Naive thymus-derived CD8-positive, alpha-beta T cell (primary cell): ENCODE data around the gene RNF213. TPM values are rescaled to one million over a fixed set of nuclear protein-coding genes. Genes with fewer than 3 reads are reported as not detected.
A peak's percentile ranks its signal among the peaks of the same experiment; 100 is the strongest.

Experiments used
- ATAC-seq, 2 donors: fragments of 150-1000 bp; cut with Tn5 transposase in 1 of 2; sonication (Bioruptor Pico), chemical (Tn5 transposase) in 1 of 2; 1 replicate in 1 of 2; 2 replicates in 1 of 2; pipeline ENCODE4 v1.10.0; 2021; ENCODE audit warnings: mild to moderate bottlenecking in 2 of 2, moderate library complexity in 2 of 2
- POLR2A ChIA-PET: fragments of 350-600 bp; sonication (Branson Sonifier 250); formaldehyde crosslinking; loops from one replicate; lab custom pipeline; 2021; ENCODE audit warnings: antibody characterized with exemption; lab: Charles Lee
- DNase-seq, 10 donors: peaks; one replicate each; pipeline versions ENCODE4 v3.0.0 to v3.0.0-alpha.2; 2020 to 2022
- H3K27ac Mint-ChIP-seq, 10 donors: one replicate each; pipeline ENCODE4 v1.8.0; 2020 to 2022; ENCODE audit warnings: mild to moderate bottlenecking in 10 of 10, mixed read lengths in 10 of 10, moderate library complexity in 4 of 10, inconsistent platforms in 1 of 10
- H3K27me3 Mint-ChIP-seq, 5 donors: one replicate each; pipeline ENCODE4 v1.8.0; 2021 to 2022; ENCODE audit warnings: mixed read lengths in 5 of 5
- H3K36me3 Mint-ChIP-seq, 3 donors: one replicate each; pipeline ENCODE4 v1.8.0; 2020 to 2022; ENCODE audit warnings: mixed read lengths in 3 of 3, mild to moderate bottlenecking in 2 of 3, inconsistent platforms in 1 of 3
- H3K4me1 Mint-ChIP-seq, 4 donors: one replicate each; pipeline ENCODE4 v1.8.0; 2021 to 2022; ENCODE audit warnings: mixed read lengths in 4 of 4
- H3K4me3 Mint-ChIP-seq, 10 donors: one replicate each; pipeline ENCODE4 v1.8.0; 2020 to 2022; ENCODE audit warnings: mild to moderate bottlenecking in 10 of 10, mixed read lengths in 10 of 10, moderate library complexity in 6 of 10, inconsistent platforms in 1 of 10
- H3K9me3 Mint-ChIP-seq, 9 donors: one replicate each; pipeline ENCODE4 v1.8.0; 2020 to 2022; ENCODE audit warnings: mixed read lengths in 9 of 9, mild to moderate bottlenecking in 3 of 9, inconsistent platforms in 1 of 9, moderate library complexity in 1 of 9
- polyA plus RNA-seq, 3 donors: library from polyadenylated mRNA; unstranded; fragments of 300-500 nt; fragmentation: Illumina TruSeq; gene quantifications; one replicate each; pipeline ENCODE4 v1.2.3, GENCODE V29; 2021
- total RNA-seq, 8 experiments: library from RNA in 2 of 8; stranded (reverse) in 2 of 8; gene quantifications; one replicate each; pipeline ENCODE4 v1.2.3 and lab custom pipeline; 2021 to 2026

The RNF213 gene
- total and polyA plus RNA-seq, 5 experiments from 2014 or later, result 27.1 to 328 (median 52.2) TPM

DNA sequence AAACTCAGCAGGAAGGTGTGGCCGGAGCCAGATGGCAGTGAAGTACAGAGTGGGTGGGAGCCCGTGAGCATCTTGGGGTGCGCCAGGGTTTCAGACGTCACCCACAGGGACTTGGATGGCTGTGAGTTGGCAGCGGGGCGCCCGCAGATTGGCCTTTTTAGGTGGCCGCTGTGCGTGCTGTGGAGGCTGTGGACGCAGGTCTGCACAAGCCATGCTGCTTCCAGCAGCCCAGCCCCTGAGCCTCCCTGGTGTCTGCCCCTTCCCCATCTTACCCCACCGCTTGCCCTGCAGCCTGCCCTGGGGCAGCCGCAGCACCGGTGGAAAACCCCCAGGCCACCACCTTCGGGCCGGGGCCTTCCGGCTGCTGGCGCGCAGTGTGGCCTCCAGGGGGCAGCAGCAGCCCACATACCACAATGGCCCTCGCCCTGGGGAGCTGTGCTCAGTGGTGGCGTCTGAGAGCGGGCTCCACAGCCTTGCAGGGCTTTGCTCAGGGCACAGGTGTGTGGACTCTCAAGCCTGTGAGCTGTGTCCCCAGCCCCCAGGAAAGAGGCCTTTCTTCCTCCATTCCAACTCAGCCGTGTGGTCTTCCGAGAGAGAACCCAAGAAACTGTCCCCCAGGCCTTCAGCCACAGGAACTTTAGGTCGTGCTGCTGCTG is 166.1 kb downstream of the RNF213 start:
- H3K9me3 Mint-ChIP-seq, result no peaks in the 10 kb centered on the region
- no peaks in the 10 kb centered on the region for H3K27me3 Mint-ChIP-seq
- no peaks in the 10 kb centered on the region for H3K36me3 Mint-ChIP-seq
- peak; percentile 98 to 99 for ATAC-seq
- H3K27ac Mint-ChIP-seq, result peak overlapping the region in 5 of 10 donors; percentile 25 to 66 (median 49)
- peaks cover 5 to 26% (median 11%) of the 10 kb centered on the region in 4 donors for H3K4me1 Mint-ChIP-seq
- peak; percentile 78 to 90 (median 86) for DNase-seq
- POLR2A ChIA-PET, result interaction anchor here (0.9 to 1.8 kb wide), 5 partner anchors 12 to 556 kb away, joined by 3 to 5 read pairs (median 4); partner anchors contain the start of gene ENDOV
- H3K4me3 Mint-ChIP-seq, result peak overlapping the region in 1 of 10 donors; percentile 45

GRCh38 chr17:80427366-80428282 is 167.0 kb downstream of the RNF213 start:
- POLR2A ChIA-PET, result interaction anchor here (1.0 to 1.8 kb wide), 5 partner anchors 13 to 555 kb away, joined by 3 to 5 read pairs (median 3); partner anchors contain the start of gene ENDOV
- H3K27ac Mint-ChIP-seq, result peak overlapping the region in 2 of 10 donors; percentile 60 to 66
- no peaks in the 10 kb centered on the region for H3K9me3 Mint-ChIP-seq
- no peak for DNase-seq
- no peaks in the 10 kb centered on the region for H3K27me3 Mint-ChIP-seq
- H3K4me3 Mint-ChIP-seq, result no peak overlapping the region
- H3K36me3 Mint-ChIP-seq, result no peaks in the 10 kb centered on the region
- ATAC-seq, result no peak
- peaks cover 5 to 26% (median 11%) of the 10 kb centered on the region in 4 donors for H3K4me1 Mint-ChIP-seq

DNA sequence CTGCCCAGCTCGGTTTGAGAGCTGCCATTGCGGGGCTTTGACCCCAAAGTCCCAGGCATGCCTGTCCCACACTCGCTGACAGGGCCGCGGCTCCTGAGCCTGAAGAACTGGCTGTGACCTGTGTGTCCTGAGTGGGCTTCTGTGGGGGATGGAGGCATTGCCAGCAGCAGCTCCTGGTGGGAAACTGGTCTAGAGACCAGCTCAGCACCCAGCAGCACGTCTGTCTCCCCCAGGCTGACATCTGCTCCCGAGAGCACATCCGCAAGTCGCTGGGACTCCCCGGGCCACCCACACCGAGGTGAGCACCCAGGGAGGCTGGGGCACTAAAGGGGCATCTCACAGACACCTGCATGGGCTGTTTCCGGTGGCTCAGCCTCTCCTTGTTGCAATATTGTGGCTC is 167.7 kb downstream of the RNF213 start:
- ATAC-seq (no peak), DNase-seq (no peak)
- H3K27me3 Mint-ChIP-seq, result no peaks in the 10 kb centered on the region
- POLR2A ChIA-PET, result interaction anchor here (1.2 to 1.8 kb wide), 2 partner anchors 14 to 553 kb away, joined by 3 to 5 read pairs; partner anchors contain the start of gene ENDOV
- H3K4me1 Mint-ChIP-seq, result peaks cover 5 to 26% (median 11%) of the 10 kb centered on the region in 4 donors
- no peak overlapping the region for H3K27ac Mint-ChIP-seq
- H3K4me3 Mint-ChIP-seq, result no peak overlapping the region
- no peaks in the 10 kb centered on the region for H3K9me3 Mint-ChIP-seq
- no peaks in the 10 kb centered on the region for H3K36me3 Mint-ChIP-seq

DNA sequence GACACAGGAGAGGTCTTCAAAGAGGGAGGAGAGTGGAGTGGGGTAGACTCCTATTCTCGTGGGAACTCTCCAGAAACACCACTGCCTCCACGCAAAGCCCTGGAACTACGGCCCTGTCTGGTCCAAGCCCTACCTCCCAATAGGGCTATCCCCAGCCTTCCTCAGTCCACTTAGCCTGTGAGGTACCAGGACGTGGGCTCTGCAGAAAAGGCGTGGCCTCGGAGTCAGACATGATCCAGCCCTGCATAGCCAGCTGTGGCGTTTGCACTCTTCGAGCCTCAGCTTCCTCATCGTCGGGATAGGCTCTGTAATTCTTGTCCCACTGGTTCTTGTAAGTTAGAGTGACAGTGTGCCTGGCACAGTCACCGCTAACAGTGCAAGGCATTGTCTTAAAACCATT is 168.1 kb downstream of the RNF213 start:
- no peaks in the 10 kb centered on the region for H3K36me3 Mint-ChIP-seq
- no peak overlapping the region for H3K4me3 Mint-ChIP-seq
- ATAC-seq, result no peak
- no peak for DNase-seq
- H3K27ac Mint-ChIP-seq, result no peak overlapping the region
- POLR2A ChIA-PET, result no interaction called here
- no peaks in the 10 kb centered on the region for H3K27me3 Mint-ChIP-seq
- no peaks in the 10 kb centered on the region for H3K9me3 Mint-ChIP-seq
- H3K4me1 Mint-ChIP-seq, result peaks cover 5 to 25% (median 10%) of the 10 kb centered on the region in 4 donors

DNA sequence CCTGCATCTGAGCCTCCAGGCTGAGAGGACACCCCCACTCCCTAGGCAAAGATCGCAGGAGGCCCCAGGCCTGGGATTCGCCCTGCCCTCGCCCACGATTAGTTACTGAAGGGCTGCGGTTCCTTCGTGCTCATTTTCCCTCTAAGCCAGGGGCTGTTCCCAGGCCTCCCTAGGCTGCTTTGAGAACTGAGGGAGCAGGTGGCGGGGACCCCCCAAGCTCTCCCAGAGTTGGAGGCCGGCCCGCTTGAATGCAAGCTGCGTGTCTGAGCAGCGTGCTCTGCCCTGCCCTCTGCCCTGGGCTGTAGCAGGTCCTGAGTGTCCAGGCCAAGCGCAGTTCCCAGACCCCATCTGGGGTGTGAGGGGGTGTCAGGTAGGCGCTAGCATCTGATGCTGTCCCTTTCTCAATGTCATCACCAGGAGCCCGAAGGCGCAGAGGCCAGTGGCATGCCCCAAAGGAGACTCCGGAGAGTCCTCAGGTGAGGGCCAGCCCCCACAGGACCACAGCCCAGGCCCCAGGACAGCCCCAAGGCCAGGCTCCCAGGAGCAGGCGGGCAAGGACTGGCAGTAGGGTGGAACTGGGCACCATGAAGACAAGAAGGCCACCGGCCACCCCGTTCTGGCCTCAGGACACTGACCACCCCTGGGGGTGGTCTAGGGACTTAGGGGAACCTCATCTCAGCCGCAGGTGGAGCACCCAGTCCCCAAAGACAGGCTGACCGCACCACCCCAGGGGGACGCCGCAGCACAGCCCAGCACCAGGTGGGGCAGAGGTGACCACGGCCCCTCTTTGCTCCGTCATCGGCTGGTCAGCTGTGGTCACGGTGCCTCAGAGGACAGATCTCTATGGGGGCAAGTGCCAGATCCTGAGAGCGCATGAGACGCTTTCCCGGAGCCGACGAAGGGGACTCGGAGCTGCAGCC is 169.0 kb downstream of the RNF213 start:
- Mint-ChIP-seq H3K27ac (no peak overlapping the region), H3K4me3 (no peak overlapping the region), H3K4me1 (peaks cover 3 to 17% (median 6%) of the 10 kb centered on the region in 4 donors), H3K9me3 (no peaks in the 10 kb centered on the region), H3K27me3 (no peaks in the 10 kb centered on the region), H3K36me3 (no peaks in the 10 kb centered on the region)
- no peak for DNase-seq
- ATAC-seq, result no peak
- POLR2A ChIA-PET, result no interaction called here

DNA sequence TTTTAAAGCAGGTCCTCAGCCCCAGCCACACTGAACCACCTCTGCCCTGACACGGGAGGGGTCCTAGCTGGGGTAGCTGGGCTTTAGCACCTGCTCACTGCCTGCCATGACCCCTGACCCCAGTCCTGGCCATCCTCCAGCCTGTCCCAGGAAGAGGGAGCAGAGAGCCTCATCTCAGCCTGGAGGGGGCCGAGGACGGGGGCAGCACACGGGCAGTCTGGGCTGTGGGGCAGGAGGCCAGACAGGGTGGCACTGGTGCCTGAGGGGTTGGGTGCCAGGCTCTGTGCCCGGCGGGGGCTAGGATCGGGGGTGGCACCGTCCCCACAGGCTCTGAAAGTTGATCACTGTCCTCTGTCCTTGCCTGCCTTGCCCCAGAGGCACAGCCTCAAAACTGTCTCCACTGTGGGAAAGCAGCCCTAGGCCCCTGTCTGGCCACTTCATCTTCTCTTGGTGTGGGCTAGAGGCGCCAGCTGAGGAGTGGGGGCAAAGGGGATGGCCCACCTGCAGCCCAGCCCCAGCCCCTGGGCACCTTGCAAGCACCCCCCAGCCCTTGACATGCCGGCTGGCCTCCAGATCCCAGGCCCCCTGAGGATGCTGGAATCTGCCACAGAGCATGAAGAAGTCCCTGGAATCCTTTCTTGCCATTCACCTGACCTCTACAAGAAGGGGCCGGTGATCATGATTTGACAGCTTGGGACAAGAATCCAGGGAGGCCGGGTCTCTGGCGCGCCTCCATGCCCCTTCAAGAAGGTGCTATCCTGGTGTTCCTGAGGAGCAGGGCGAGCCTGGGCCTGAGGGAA is 170.0 kb downstream of the RNF213 start:
- no peak for ATAC-seq
- no peaks in the 10 kb centered on the region for H3K9me3 Mint-ChIP-seq
- H3K4me3 Mint-ChIP-seq, result no peak overlapping the region
- no peaks in the 10 kb centered on the region for H3K27me3 Mint-ChIP-seq
- POLR2A ChIA-PET, result interaction anchor here (0.6 kb wide), 1 partner anchor 12 kb away, joined by 3 read pairs; no protein-coding TSS in a partner anchor
- H3K27ac Mint-ChIP-seq, result no peak overlapping the region
- no peaks in the 10 kb centered on the region for H3K36me3 Mint-ChIP-seq
- DNase-seq, result no peak
- peaks cover 3 to 8% (median 6%) of the 10 kb centered on the region in 4 donors for H3K4me1 Mint-ChIP-seq

DNA sequence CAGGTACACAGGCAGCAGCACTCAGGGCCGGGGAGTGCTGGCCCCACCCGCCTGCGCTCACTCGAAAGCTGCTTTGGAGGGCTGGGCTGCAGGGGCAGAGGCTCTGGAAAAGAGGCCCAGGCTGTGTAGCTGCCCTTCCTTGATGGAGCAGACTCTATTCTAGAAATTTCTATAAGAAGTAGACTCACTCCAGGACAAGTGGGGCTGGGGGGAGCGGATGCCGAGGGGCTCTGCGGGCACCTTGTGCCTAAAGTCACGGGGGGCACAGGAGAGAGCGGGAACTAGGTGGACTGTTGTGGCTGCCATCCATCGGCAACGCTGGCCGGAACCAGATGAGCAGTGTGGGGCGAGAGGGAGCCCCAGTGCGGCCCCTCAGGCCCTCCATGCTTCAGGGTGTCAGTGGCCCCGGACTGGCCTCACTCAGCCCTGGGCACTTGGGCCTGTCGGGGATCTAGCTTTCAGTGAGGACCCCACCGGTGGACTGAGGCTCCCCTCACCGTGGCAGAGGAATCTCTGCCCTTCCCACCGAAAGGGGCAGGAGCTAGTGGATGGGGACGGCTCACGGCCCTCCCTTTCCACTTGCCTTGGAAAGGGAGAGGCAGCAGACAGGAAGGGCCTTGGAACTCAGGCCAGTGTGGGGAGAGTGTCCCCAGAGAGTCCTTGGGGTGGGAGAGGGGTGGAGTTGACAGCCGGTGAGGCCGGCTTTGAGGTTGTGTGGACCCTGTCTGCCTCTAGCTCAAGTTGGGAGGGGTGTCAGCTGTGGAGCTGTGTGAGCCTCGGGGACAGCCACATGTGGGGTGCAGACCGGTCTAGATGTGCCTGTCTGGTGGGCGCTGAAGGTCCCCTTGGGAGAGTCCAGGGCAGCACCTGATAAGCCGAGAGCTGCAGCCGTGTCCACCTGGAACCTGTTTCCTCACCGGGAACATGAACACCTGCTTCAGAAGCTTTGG is 170.9 kb downstream of the RNF213 start:
- DNase-seq (peak in 1 of 10 donors; percentile 40), ATAC-seq (no peak)
- H3K27ac Mint-ChIP-seq, result no peak overlapping the region
- no peaks in the 10 kb centered on the region for H3K27me3 Mint-ChIP-seq
- POLR2A ChIA-PET, result interaction anchor here (0.6 kb wide), 1 partner anchor 11 kb away, joined by 3 read pairs; no protein-coding TSS in a partner anchor
- H3K4me3 Mint-ChIP-seq, result no peak overlapping the region
- H3K9me3 Mint-ChIP-seq, result no peaks in the 10 kb centered on the region
- peaks cover 3 to 7% (median 5%) of the 10 kb centered on the region in 4 donors for H3K4me1 Mint-ChIP-seq
- H3K36me3 Mint-ChIP-seq, result no peaks in the 10 kb centered on the region

DNA sequence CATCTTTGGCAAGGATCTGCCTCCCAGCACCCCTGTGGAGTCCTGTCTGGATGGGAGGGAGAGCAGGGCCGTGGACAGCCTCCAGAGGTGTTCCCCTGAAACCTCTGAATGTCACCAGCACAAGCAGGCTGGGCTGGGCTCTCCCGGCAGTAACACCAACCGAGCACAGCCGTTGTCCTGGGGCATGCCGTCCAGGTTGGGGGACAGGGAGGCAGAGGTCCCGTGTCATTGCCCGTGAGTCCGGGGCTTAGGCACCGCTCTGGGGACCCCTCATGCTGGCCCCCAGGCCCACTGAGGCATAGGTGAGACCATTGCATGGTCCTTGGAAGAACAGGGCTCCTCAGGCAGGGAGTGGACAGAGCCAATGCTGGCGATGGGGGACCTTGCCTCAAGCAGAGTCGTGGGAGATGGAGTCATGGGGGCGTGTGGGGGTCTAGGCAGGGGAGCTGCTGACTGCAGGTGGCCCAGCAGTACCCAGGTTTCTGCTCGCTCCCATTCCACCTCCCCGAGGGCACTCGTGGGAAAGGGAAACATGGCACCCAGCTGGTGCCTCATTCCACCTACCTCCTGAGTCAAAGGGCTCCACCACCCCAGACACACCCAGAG is 171.8 kb downstream of the RNF213 start:
- no peak overlapping the region for H3K27ac Mint-ChIP-seq
- POLR2A ChIA-PET, result no interaction called here
- H3K27me3 Mint-ChIP-seq, result no peaks in the 10 kb centered on the region
- peaks cover 0 to 1% (median under 1%) of the 10 kb centered on the region in 4 donors for H3K4me1 Mint-ChIP-seq
- H3K4me3 Mint-ChIP-seq, result no peak overlapping the region
- ATAC-seq (no peak), DNase-seq (no peak)
- no peaks in the 10 kb centered on the region for H3K9me3 Mint-ChIP-seq
- no peaks in the 10 kb centered on the region for H3K36me3 Mint-ChIP-seq

DNA sequence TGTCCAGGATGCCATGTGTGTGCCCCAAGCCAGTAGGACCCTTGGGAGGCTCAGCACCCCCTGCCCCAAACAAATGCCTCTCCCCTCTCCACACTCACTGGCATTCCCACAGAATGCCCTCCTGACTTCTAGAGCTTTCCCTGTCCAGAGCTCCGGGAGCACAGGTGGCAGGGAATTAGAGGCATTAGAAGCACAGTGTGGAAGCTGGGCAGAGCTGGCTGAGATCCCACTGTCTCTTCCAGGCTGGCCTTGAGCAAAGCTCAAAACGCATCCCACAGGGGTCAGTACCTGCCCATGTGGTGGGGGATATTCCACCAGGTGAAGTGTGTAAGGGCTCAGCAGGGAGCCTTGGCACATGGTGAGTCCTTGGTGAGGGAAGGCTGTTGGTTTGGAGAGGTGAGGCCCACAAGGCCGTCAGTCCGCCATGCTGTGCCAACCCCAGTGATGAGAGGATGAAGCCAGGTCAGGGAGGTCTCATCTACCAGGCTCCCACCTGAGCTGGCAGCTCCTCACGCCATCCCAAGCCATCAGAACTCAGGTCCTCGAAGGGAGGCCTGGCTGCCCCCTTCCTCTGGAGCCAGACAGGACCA is 172.4 kb downstream of the RNF213 start:
- Mint-ChIP-seq H3K27ac (no peak overlapping the region), H3K36me3 (no peaks in the 10 kb centered on the region), H3K4me1 (peaks cover 0 to 1% (median under 1%) of the 10 kb centered on the region in 4 donors), H3K4me3 (no peak overlapping the region), H3K27me3 (no peaks in the 10 kb centered on the region), H3K9me3 (no peaks in the 10 kb centered on the region)
- no peak for ATAC-seq
- DNase-seq, result no peak
- POLR2A ChIA-PET, result no interaction called here
